Stomach smooth muscle (tissue), 2 donors: ENCODE data around the gene SPPL3.

Source experiments
- H3K27ac ChIP-seq: one replicate; pipeline ENCODE4 v1.7.0; 2013; ENCODE audit warnings: mild to moderate bottlenecking, low read length, inconsistent platforms
- H3K27me3 ChIP-seq, 2 donors: one replicate each; pipeline ENCODE4 v1.7.0; 2013; ENCODE audit warnings: low read length in 2 of 2; ENCODE audit not compliant: insufficient read depth in 2 of 2, control insufficient read depth in 1 of 2
- H3K36me3 ChIP-seq, 2 donors: one replicate each; pipeline ENCODE4 v1.7.0; 2013; ENCODE audit warnings: low read length in 2 of 2; ENCODE audit not compliant: control insufficient read depth in 2 of 2, insufficient read depth in 2 of 2
- H3K4me1 ChIP-seq: one replicate; pipeline ENCODE4 v1.7.0; 2013; ENCODE audit warnings: low read length; ENCODE audit not compliant: control insufficient read depth, insufficient read depth
- H3K4me3 ChIP-seq, 2 donors: one replicate each; pipeline ENCODE4 v1.7.0; 2013; ENCODE audit warnings: low read length in 2 of 2
- H3K9ac ChIP-seq, 2 donors: one replicate each; pipeline ENCODE4 v1.7.0; 2013; ENCODE audit warnings: low read length in 2 of 2, mild to moderate bottlenecking in 1 of 2
- H3K9me3 ChIP-seq, 2 donors: one replicate each; pipeline ENCODE4 v1.7.0; 2013; ENCODE audit warnings: low read length in 2 of 2; ENCODE audit not compliant: control insufficient read depth in 2 of 2
- donor health status: healthy.
- donor health status: Pancreatic carcinoma.

The SPPL3 gene

DNA sequence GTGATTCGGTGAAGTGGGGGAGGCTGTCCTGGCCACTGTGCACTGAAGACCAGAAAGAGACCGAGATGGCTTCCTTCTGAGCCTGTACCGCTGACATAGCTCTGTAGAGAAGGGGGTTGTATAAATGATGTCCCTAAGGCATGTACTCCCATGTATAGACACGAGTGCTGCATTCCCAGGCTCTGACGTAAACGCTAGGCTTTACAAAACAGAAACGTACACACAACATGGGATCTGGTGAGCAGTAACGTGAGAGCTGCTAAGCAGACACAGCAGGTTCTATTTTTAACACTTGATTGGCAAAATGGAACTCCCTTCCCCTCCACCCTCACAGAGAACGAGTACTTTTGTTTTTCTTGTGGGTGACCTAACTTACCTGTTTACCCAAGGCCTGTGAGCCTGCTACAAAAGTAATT lies 142.6 kb downstream of the SPPL3 start:
- Histone ChIP-seq H3K36me3 (peaks cover 21 to 26% of the 10 kb centered on the region in 2 donors), H3K27ac (peak overlapping the region; percentile 77), H3K9me3 (no peaks in the 10 kb centered on the region), H3K4me3 (peak overlapping the region; percentile 5 to 61), H3K9ac (peak overlapping the region; percentile 57 to 68), H3K27me3 (no peaks in the 10 kb centered on the region), H3K4me1 (peaks cover 19% of the 10 kb centered on the region)

GRCh38 chr12:120760349-120761254 lies 143.6 kb downstream of the SPPL3 start:
- no peaks in the 10 kb centered on the region for H3K9me3 ChIP-seq
- H3K36me3 ChIP-seq: peaks cover 12 to 19% of the 10 kb centered on the region in 2 donors
- peaks cover 19% of the 10 kb centered on the region for H3K4me1 ChIP-seq
- peak overlapping the region in 1 of 2 donors; percentile 68 for H3K9ac ChIP-seq
- no peak overlapping the region for H3K4me3 ChIP-seq
- H3K27me3 ChIP-seq: no peaks in the 10 kb centered on the region
- peak overlapping the region; percentile 77 for H3K27ac ChIP-seq

DNA sequence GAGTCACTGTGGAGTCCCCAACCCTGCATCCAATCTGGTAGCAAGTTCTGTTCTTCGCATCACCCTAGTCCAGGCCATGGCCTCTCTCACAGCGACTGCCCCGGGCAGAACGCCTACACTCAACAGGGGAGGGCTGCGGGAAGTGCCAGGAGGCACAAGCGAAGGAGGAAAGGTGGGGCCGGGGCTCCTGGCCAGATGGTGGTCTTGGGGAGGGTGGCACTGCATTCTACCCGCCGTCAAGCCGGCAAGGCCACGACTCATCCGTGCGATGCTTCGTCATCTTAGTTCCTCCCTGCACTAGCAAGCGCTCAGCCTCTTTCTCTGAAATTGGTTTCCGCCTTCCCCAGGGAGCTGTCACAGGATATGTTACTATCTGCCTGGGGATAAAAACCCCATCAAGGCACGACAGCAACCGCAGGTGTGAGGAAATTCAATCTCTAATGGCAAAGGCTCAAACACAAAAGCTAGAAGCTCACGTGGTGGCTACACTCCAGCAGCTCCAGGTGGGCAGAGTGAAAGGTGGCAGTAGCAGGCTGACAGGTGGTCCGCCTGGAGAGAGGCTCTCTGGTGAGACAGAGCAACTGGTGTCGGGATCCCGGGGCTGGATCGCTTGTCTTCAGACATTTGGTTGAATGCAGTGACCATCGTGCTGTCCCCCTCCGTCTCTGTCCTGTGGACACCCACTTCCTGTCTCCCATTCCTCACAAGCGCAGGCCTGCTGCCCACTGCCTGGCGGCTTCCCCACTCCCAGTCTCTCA lies 144.4 kb downstream of the SPPL3 start:
- H3K4me1 ChIP-seq: peaks cover 19% of the 10 kb centered on the region
- no peak overlapping the region for H3K9ac ChIP-seq
- H3K4me3 ChIP-seq: no peak overlapping the region
- no peaks in the 10 kb centered on the region for H3K9me3 ChIP-seq
- peaks cover 9 to 17% of the 10 kb centered on the region in 2 donors for H3K36me3 ChIP-seq
- H3K27ac ChIP-seq: no peak overlapping the region
- no peaks in the 10 kb centered on the region for H3K27me3 ChIP-seq

- Histone ChIP-seq H3K4me1 (peaks cover 19% of the 10 kb centered on the region), H3K9ac (no peak overlapping the region), H3K36me3 (peaks cover 2 to 12% of the 10 kb centered on the region in 2 donors), H3K27ac (no peak overlapping the region), H3K27me3 (no peaks in the 10 kb centered on the region), H3K9me3 (no peaks in the 10 kb centered on the region), H3K4me3 (no peak overlapping the region)
These were observed 145.2 kb downstream of the SPPL3 start for GRCh38 chr12:120758798-120759590.

- Histone ChIP-seq H3K4me3 (no peak overlapping the region), H3K27me3 (no peaks in the 10 kb centered on the region), H3K27ac (no peak overlapping the region), H3K9me3 (no peaks in the 10 kb centered on the region), H3K36me3 (peaks cover 0 to 7% of the 10 kb centered on the region in 2 donors), H3K9ac (no peak overlapping the region), H3K4me1 (peaks cover 19% of the 10 kb centered on the region)
These were observed 146.2 kb downstream of the SPPL3 start for GRCh38 chr12:120757949-120758348.

- peaks cover 0 to 7% of the 10 kb centered on the region in 2 donors for H3K36me3 ChIP-seq
- no peaks in the 10 kb centered on the region for H3K27me3 ChIP-seq
- no peak overlapping the region for H3K27ac ChIP-seq
- H3K9ac ChIP-seq: no peak overlapping the region
- H3K4me1 ChIP-seq: peaks cover 18% of the 10 kb centered on the region
- no peak overlapping the region for H3K4me3 ChIP-seq
- H3K9me3 ChIP-seq: no peaks in the 10 kb centered on the region
These were observed 146.9 kb downstream of the SPPL3 start for GRCh38 chr12:120757226-120757742.

DNA sequence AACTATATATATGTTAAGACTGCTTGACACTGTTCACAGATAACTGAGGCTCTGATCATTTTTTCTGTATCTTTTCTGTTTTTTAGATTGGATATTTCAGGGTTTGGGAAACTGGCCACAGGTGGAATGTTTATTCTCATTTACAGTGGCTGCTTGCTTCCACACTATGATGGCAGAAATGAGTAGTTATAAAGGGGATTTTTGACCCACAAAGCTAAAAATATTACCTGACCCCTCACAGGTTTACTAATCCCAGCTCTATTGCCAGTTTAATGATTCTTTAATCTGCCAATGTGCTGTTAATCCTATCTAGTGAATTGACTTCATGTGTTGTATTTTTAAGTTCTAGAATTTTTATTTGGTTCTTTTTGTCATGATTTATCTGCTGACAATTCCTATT lies 148.9 kb downstream of the SPPL3 start:
- Histone ChIP-seq H3K27ac (no peak overlapping the region), H3K4me1 (no peaks in the 10 kb centered on the region), H3K9me3 (no peaks in the 10 kb centered on the region), H3K4me3 (no peak overlapping the region), H3K9ac (no peak overlapping the region), H3K27me3 (no peaks in the 10 kb centered on the region), H3K36me3 (peaks cover 0 to 3% of the 10 kb centered on the region in 2 donors)

- no peaks in the 10 kb centered on the region for H3K27me3 ChIP-seq
- H3K27ac ChIP-seq: no peak overlapping the region
- H3K4me1 ChIP-seq: no peaks in the 10 kb centered on the region
- no peaks in the 10 kb centered on the region for H3K9me3 ChIP-seq
- H3K36me3 ChIP-seq: peaks cover 0 to under 1% of the 10 kb centered on the region in 2 donors
- H3K9ac ChIP-seq: no peak overlapping the region
- H3K4me3 ChIP-seq: no peak overlapping the region
These were observed 149.4 kb downstream of the SPPL3 start for GRCh38 chr12:120754792-120755191.

- no peak overlapping the region for H3K9ac ChIP-seq
- no peak overlapping the region for H3K4me3 ChIP-seq
- H3K36me3 ChIP-seq: no peaks in the 10 kb centered on the region
- H3K27me3 ChIP-seq: no peaks in the 10 kb centered on the region
- H3K9me3 ChIP-seq: no peaks in the 10 kb centered on the region
- H3K27ac ChIP-seq: no peak overlapping the region
- H3K4me1 ChIP-seq: no peaks in the 10 kb centered on the region
These were observed 152.8 kb downstream of the SPPL3 start for GRCh38 chr12:120751389-120751788.

- no peaks in the 10 kb centered on the region for H3K9me3 ChIP-seq
- H3K36me3 ChIP-seq: no peaks in the 10 kb centered on the region
- no peak overlapping the region for H3K9ac ChIP-seq
- H3K27ac ChIP-seq: no peak overlapping the region
- H3K27me3 ChIP-seq: no peaks in the 10 kb centered on the region
- no peaks in the 10 kb centered on the region for H3K4me1 ChIP-seq
- no peak overlapping the region for H3K4me3 ChIP-seq
These were observed 153.4 kb downstream of the SPPL3 start for GRCh38 chr12:120750806-120751205.
